GM19324 (cell line): ENCODE measurements around the gene MAB21L2.
"Not testable (repeated sequence)": the region's sequence is repeated elsewhere in the genome, so short reads cannot be mapped to it uniquely, and the experiment has no call there.

Experiments used
- ATAC-seq: cut with Tn5 transposase; IDR thresholded peaks from one replicate; pipeline ENCODE4 v1.9.1; 2021; ENCODE audit warnings: mild to moderate bottlenecking, moderate library complexity; ENCODE audit not compliant: unreplicated experiment, low FRiP score

MAB21L2 gene

DNA sequence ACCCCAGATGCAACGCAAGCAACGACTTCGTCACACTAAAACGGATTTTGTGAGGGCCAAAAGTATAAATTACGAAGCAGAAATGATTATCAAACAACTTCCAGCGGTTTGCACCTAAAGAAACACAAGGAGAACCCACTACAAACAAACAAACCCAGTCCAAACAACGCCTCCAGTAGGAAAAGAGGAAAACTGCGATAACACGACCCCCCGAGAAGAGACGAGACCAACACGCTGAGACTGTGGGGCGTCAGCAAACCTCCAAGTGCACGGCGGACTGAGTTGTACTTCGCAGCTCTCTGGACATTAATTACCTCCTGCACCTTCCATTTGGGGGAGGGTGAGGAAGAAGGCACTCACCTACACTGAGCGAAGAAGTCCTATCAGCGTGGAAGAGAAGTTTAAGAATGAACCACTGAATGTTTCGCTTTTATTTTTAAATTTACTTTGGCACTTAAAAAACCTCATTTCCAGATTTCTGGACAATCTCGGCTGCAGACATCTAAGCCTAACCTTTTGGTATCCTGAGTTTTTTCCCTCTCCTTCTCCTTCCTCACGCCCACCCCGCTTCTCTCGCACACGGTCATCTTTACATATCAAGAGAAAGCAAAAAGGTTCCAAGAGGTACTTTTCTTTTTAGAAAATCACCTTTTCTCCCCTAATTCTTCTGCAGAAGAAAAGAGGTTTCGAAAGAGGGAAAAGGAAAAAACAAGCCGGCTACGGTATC lies at the start of gene MAB21L2:
Gene MAB21L2, plus strand, starts transcription at position 6 of the 727 bp plus-strand sequence. CDS start 879 bp downstream, outside the sequence.
- no peak for ATAC-seq

DNA sequence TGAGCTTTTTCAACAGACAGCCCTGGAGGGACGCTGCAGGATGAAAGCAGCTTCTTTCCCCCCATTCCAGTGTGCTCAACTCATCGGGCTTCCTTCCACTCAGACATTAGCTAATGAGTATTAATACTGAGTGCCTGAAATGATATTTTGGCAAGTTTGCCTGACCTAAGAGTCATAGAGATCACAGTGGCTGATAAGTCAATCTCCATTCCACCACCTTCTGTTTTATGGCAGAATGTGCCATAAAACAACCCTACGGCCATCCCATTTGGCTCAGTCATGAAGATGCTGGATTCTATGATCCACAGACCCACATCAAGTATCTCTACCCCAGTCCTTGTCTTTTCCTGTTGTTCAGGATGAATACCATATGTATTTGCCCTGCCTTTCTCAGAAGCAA lies 48.3 kb upstream of the MAB21L2 start:
- ATAC-seq = no peak

DNA sequence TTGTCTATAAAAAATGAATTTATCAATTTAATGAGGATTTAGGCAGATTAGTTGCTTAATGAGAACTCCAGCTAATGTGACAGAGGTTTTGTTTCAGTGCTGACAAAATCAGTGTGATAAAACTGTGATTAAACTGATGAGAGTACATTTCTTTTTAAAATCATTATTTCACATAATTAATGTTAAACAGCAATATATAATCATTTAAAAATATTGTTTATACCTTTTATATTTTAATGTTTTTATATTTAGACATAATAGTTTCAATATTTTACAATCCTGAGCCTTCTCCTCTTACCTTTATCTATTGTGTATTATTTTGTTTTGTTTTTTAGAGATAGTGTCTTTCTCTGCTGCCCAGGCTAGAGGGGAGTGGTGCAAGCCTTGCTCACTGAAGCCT lies 47.1 kb upstream of the MAB21L2 start:
- no peak for ATAC-seq

DNA sequence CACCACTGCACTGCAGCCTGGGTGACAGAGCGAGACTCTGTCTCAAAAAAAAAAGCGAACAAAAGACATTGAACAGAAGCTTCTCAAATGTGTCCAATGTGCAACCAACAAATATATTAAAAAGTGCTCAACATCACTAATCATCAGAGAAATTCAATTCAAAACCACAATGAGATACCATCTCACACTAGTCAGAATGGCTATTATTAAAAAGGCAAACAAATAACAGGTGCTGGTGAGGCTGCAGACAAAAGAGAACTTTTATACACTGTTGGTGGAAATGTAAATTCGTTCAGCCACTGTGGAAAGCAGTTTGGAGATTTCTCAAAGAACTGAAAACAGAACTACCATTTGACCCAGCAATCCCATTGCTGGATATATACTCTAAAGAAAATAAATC lies 44.0 kb upstream of the MAB21L2 start:
- not testable (repeated sequence) for ATAC-seq

DNA sequence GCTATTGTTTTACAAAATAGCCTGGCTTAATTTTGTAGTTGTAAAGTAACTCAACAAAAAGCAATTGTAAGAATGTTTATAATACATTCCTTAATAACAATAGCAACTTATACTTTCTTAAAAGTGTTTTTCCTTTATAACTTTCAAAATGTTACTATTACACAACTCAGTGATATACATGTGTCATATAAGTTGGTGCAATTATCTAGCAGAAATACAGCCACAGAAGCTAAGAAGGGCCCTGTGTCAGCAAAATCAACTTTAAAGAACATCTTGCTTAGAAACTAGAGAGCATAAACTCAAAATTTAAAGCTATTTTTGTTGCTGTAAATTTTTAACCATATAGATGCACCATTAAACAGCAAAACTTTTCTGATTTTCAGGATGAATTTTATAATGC lies 41.4 kb upstream of the MAB21L2 start:
- no peak for ATAC-seq

DNA sequence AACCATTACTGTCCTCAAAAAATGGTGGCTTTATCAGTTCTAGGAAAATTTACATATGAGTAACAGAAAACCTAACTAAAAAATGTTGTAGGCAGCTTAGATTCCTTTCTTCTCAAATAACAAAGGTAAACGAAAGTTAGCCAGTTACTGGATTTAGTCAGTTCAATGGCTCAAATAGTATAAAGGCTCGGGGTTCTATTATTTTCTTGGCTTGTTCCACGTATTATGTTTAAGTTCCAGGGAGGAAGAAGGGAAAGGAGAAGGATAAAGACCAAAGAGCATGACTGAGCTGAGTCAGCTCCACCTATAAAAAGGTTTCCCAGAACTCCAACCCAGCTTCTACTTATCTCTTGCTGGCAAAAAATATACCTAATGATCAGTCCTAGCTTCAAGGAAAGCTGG lies 41.0 kb upstream of the MAB21L2 start:
- no peak for ATAC-seq

DNA sequence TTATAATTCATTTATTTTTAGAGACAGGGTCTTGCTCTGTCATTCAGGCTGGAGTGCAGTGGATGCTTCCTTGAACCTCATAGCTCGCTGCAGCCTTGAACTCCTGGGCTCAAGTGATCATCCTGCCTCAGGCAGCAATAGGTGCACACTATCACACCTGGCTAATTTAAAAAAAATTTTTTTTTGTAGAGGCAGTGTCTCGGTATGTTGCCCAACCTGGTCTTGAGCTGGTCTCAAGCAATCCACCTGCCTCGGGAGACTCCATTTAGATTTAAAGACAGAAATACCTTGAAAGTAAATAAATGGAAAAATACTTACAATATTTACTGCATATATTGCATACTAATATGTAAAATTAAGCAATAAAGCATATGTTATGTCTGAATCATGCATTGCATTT lies 40.3 kb upstream of the MAB21L2 start:
- no peak for ATAC-seq

DNA sequence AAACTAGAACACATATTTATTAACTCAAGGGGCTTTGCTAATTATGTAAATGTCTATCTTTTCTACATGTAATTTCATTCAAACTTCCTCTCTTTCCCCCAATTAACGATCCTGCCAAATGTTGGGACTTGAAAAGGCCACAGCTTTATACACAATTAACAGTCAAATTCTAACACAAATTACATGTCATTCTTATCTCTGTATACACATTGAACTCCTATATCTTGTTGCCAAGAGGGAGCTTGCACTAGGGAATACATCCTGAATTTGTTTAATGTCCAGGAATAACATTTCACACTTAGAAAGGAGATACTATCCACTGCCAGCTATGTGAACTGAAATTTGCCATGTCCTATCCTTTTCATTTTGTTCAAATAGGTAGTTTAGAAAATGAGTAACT lies 38.9 kb upstream of the MAB21L2 start:
- ATAC-seq = no peak

DNA sequence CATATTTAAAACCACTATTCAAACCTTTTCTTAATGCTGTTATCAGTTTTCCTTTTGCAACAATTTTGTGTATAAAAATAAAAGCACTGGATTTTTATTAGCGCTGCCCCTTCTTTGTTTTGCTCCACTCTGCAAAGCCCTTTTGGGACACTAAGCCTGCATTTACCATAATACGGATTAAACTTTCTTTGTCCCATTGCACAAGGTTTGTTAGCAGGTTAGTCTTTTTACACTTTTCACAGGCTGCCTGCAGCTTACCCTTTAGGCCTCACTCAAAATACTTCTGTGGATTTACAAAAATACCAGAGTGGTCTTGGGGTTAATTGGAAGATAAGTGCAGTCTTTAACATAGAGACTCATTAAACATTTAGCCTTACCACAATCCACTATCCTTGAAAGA lies 35.7 kb upstream of the MAB21L2 start:
- no peak for ATAC-seq

DNA sequence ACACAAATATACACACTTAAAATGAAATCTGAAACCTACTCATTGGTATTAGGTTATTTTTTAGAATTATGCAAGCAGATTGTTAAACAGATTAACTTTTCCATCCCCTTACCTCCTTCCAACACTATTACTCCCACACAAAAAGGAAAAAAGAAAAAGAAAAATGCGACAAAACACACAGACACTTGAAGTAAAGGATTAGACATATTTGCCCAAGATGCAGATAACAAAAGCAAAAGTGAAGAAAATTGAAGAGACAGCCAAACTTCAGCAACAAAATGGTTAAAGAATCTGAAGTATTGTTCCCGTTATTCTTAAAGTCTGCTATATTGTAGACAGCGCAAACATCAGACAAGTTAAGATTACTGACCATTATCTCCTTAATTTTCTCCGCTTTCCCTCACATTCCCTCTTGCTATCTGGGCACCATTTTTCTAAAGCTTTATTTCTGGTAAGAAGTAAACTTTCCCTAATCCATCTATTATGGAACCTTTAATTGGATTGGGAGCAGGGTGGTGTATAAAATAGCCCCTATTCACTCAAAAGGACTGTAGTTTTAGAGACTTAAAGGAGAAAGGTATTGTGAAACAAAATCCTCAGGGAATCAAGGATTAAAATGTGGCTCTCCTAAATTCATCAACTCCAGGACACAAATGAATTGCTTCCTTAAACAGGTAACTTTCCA lies 34.7 kb upstream of the MAB21L2 start:
- no peak for ATAC-seq

DNA sequence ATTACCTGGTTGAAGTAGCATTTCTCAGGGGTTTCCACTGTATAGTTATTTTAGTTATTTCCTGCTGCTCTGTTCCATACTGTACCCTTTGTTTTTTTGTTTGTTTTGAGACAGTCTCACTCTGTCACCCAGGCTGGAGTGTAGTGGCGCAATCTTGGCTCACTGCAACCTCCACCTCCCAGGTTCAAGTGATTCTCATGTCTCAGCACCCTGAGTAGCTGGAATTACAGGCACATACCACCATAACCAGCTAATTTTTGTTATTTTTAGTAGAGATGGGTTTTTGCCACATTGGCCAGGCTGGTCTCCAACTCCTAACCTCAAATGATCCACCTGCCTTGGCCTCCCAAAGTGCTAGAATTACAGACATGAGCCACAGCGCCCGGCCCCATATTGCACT lies 24.1 kb upstream of the MAB21L2 start:
- ATAC-seq = not testable (repeated sequence)

DNA sequence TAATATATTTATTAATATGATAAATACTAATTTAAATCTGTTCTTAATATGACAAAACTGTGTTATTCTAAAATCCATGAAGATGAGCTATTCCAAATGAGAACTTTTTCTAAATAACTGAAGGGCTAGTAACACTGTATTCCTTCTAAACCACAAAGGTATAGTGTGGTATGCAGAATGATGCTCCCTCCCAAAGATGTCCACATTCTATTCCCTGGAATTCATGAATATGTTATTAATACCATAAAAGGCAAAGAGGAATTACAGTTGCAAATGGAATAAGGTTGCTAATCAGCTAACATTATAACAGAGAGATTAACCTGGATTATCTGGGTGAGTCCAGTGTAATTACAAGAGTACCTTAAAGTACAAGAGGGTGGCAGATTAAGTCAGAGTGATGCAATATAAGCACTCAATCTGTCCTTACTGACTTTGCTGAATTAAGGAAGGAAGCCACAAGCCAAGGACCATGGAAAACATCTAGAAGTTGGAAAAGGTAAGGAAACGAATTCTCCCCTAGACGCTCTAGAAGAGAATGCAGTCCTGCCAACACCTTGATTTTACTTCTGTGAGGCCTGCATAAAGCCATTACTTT lies 20.7 kb upstream of the MAB21L2 start:
- no peak for ATAC-seq

DNA sequence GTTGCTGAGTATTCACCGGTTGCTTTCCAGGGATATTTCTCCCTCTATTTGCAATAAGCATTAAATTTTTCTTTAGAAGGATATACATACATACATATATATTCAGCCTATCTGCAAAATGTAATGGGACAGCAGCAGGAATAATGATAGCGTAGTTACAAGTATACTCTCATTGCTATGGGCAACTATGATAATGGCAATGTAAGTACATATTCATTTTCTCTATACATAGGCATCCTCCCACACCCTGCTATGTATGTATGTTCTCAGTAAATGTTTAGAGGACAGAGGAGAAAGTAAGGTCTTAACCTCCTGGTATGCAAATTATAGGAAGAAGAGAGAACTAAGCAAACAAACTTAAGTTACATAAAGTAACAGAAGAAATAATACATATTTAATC lies 19.7 kb upstream of the MAB21L2 start:
- no peak for ATAC-seq

DNA sequence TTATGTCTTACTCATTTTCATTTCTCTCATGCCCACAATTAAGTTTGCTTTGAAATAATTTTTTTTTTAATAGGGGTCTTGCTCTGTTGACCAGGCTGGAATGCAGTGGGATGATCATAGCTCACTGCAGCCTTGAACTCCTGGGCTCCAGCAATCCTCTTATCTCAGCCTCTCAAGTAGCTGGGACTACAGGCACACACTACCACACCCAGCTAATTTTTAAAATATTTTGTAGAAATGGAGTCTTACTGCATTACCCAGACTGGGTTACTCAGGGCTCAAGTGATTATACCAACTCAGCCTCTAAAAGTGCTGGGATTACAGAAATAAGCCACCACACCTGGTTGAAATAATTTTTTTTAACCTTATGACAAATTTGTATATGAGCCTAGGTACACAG lies 19.2 kb upstream of the MAB21L2 start:
- no peak for ATAC-seq

DNA sequence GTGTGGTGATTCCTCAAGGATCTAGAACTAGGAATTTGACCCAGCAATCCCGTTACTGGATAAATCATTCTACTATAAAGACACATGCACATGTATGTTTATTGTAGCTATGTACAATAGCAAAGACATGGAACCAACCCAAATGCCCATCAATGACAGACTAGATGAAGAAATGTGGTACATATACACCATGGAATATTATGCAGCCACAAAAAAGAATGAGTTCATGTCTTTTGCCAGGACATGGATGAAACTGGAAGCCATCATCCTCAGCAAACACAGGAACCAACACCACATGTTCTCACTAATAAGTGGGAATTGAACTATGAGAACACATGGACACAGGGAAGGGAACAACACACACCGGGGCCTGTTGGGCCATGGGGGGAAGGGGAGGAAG lies 17.0 kb upstream of the MAB21L2 start:
- not testable (repeated sequence) for ATAC-seq

DNA sequence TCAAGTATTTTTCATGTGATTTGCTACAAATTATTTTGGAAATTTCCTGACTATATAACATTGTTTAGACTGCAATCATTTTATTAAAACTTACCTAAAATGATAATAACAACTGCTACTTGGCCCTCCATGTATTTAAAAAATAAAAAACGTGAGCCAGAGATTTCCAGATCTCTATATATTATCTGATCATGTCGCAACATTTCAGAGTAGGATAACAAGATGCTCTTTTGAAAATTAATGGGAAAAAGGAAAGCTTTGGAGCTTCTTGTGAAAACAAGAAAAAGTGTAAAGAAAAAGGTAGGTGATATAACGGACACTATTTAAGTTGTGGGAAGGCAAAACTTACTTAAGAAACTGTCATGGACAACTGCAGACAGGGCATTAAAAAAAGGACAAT lies 14.9 kb upstream of the MAB21L2 start:
- no peak for ATAC-seq

DNA sequence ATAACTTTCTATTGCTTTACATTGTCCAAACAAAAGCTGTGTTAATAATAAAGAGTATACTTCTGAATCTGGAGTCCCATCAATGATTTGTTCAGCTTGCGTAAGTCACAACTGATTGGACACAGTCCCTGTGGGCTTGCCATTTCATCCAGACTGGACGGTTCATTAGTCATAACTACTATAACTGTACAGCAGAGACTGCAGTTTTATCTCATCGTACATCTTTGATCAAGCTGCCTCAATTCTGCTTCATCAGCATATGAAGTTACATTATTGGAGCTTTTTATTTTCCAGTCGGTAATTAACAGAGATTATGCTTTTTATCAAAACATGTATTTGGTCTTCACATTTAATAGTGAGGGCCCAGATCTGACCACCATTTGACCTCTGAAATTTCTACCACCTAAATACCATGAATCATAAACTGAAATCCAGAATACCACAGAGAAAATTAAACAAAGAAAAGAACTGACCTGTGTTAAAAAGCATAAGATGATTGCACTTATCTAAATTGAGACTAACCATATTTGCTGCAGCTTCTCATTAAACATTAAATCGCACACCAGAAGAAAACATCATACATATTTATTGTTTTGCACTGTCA lies 12.5 kb upstream of the MAB21L2 start:
- ATAC-seq = no peak

DNA sequence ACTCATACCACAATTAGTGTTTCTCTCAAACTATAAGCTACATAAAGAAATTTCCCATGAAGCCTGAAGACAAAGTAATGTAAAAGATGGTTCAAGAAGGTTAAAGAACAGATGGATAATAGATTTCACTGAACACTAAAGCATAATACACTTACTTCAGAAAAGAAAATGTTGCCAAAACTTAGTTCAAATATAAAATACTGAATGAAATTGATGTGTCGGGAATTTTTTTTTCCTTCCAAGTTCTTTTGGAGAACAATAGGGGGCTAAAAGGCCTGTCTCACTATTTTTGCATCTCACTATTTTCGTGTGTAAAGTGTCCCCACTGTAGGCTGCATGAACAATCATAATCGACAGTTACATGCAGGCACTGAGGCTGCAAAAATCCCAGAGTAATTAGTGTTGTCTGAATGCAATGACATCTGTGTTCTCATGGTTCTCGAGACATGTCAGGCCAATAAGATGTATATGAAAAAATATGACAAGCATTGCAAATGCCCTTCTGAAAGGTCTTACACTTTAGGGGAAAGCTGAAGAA lies 11.9 kb upstream of the MAB21L2 start:
- ATAC-seq = no peak

DNA sequence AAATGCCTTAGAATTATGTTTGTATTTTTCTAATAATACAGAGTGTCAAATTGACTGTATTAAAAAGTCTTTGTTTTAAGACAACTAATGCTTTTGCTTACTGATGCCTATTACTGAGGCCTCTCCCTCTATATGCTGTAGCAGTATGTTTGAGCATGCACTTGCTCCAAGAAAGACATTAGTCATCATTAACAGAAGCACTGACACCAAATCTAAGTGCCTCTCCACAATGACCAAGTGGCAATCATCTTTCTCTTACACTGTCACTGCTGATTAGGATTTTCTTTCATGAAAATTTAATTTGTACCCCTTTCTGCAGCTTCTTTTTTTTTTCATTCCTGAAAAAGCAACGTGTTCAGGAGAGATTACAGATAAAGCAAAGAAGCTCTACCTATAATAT lies 11.1 kb upstream of the MAB21L2 start:
- ATAC-seq = no peak

DNA sequence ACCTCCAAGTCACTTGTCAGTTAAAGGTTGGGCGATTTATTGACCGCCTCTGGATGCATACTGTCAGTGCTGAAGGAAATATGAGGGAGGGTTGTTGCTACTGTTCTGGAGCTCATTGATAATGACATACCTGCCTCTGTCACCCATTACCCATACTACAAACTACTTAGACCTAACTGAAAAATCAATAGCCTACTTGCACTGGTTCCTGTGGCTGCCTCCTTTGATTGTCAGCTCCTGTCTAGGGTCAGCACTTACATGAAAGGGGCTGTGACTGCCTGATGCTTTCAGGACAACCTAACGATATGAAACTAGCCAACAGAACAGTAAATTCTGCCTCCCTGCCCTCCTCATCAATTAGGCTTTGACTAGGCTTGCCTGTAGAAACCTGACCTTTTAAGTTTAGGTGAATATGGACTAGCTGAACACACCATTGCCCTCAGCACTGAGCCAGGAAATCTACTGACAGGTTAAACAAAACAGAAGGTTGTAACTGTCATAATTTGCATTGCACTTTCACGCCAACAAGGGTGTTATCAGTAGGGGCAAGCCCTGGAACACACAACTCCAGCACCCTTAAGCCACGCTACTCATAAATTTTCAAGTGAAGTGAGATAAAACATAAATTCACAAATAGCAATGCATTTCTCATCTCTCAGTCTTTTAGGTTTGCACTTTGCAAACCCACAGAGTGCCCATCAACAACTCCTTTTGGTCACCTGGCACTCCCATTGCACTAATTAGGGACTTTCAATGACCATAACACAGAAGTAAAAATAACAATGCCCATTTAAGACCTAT lies 9.0 kb upstream of the MAB21L2 start:
- ATAC-seq = peak; percentile 68
